Measurements from ENCODE around the gene NRN1L. TPM values are rescaled to one million over a fixed set of nuclear protein-coding genes. Genes with fewer than 3 reads are reported as not detected.
A peak's percentile ranks its signal among the peaks of the same experiment; 100 is the strongest.

Gene NRN1L
- total RNA-seq, 3 donors from 2014 or later (not counting 1 experiment from before 2014, with no cell fraction given) = 0.70 to 1.3 TPM; not detected in 1

GRCh38 chr16:67888331-67888730 lies 3.6 kb downstream of the NRN1L start:
- no peaks in the 10 kb centered on the region for H3K27me3 Mint-ChIP-seq (ENCODE audit: low read depth in 2 of 2)
- H3K4me3 Mint-ChIP-seq = no peak overlapping the region
- H3K36me3 ChIP-seq (ENCODE audit: control insufficient read depth, insufficient read depth, low read length) = peaks cover 18% of the 10 kb centered on the region
- no peak overlapping the region for H3K27ac ChIP-seq (ENCODE audit: low read length)
- H3K9me3 Mint-ChIP-seq = no peaks in the 10 kb centered on the region
- H3K4me1 ChIP-seq (ENCODE audit: control insufficient read depth, insufficient read depth, low read length) = no peaks in the 10 kb centered on the region
- no peak for TF ChIP-seq CTCF (IDR thresholded peaks at IDR 0.05)
- no peak overlapping the region for H3K27ac Mint-ChIP-seq
- no peaks in the 10 kb centered on the region for H3K36me3 Mint-ChIP-seq
- H3K27me3 ChIP-seq (ENCODE audit: control insufficient read depth, insufficient read depth, low read length) = no peaks in the 10 kb centered on the region
- no peaks in the 10 kb centered on the region for H3K9me3 ChIP-seq (ENCODE audit: control insufficient read depth, insufficient read depth, low read length)
- intact Hi-C loops (cut with micrococcal nuclease) = loop anchor here (5.0 kb wide), 1 partner anchor 39 kb away; no protein-coding TSS in a partner anchor
- WGBS (ENCODE audit: insufficient coverage) = 90% methylated on average over 3 of the region's 3 CpGs
- peaks cover 9 to 11% of the 10 kb centered on the region in 2 donors for H3K4me1 Mint-ChIP-seq
- no peak for ATAC-seq
- H3K4me3 ChIP-seq (ENCODE audit: low read length) = no peak overlapping the region
- no peak for DNase-seq

- H3K36me3 ChIP-seq (ENCODE audit: control insufficient read depth, insufficient read depth, low read length) = no peaks in the 10 kb centered on the region
- no peaks in the 10 kb centered on the region for H3K9me3 Mint-ChIP-seq
- no CpG with 5 or more reads among the region's 5 CpGs for WGBS (ENCODE audit: insufficient coverage)
- H3K4me3 ChIP-seq (ENCODE audit: low read length) = peak overlapping the region; percentile 45
- no peaks in the 10 kb centered on the region for H3K27me3 ChIP-seq (ENCODE audit: control insufficient read depth, insufficient read depth, low read length)
- H3K4me1 Mint-ChIP-seq = peaks cover 26 to 28% of the 10 kb centered on the region in 2 donors
- H3K9me3 ChIP-seq (ENCODE audit: control insufficient read depth, insufficient read depth, low read length) = no peaks in the 10 kb centered on the region
- H3K4me3 Mint-ChIP-seq = peak overlapping the region; percentile 96
- no peak for TF ChIP-seq CTCF (IDR thresholded peaks at IDR 0.05)
- H3K36me3 Mint-ChIP-seq = no peaks in the 10 kb centered on the region
- intact Hi-C loops (cut with micrococcal nuclease) = loop anchor here (2.0 kb wide), 2 partner anchors 20 to 44 kb away; partner anchors contain the start of genes EDC4 and PSMB10
- no peaks in the 10 kb centered on the region for H3K27me3 Mint-ChIP-seq (ENCODE audit: low read depth in 2 of 2)
- H3K4me1 ChIP-seq (ENCODE audit: control insufficient read depth, insufficient read depth, low read length) = peaks cover 17% of the 10 kb centered on the region
- peak overlapping the region; percentile 91 to 95 for H3K27ac Mint-ChIP-seq
- DNase-seq (no peak), ATAC-seq (no peak)
- peak overlapping the region; percentile 68 for H3K27ac ChIP-seq (ENCODE audit: low read length)
Measured at GRCh38 chr16:67892375-67892774, 7.7 kb downstream of the NRN1L start.

- DNase-seq = peak; percentile 86 to 96
- no peak for TF ChIP-seq CTCF (IDR thresholded peaks at IDR 0.05)
- H3K9me3 Mint-ChIP-seq = no peaks in the 10 kb centered on the region
- H3K27ac Mint-ChIP-seq = peak within 1 kb of the TSS; percentile 91 to 95
- intact Hi-C loops (cut with micrococcal nuclease) = loop anchor here (1.0 to 2.0 kb wide), 3 partner anchors 20 to 47 kb away; partner anchors contain the start of genes EDC4, NUTF2 and PSMB10
- no peaks in the 10 kb centered on the region for H3K27me3 Mint-ChIP-seq (ENCODE audit: low read depth in 2 of 2)
- WGBS (ENCODE audit: insufficient coverage) = under 1% methylated on average over 90 of the region's 90 CpGs
- peak within 1 kb of the TSS; percentile 83 for H3K27ac ChIP-seq (ENCODE audit: low read length)
- H3K4me3 ChIP-seq (ENCODE audit: low read length) = peak within 1 kb of the TSS; percentile 65
- peaks cover 17% of the 10 kb centered on the region for H3K4me1 ChIP-seq (ENCODE audit: control insufficient read depth, insufficient read depth, low read length)
- H3K36me3 ChIP-seq (ENCODE audit: control insufficient read depth, insufficient read depth, low read length) = no peaks in the 10 kb centered on the region
- peaks cover 28 to 31% of the 10 kb centered on the region in 2 donors for H3K4me1 Mint-ChIP-seq
- peak; percentile 98 to 99 (median 98) for ATAC-seq
- no peaks in the 10 kb centered on the region for H3K9me3 ChIP-seq (ENCODE audit: control insufficient read depth, insufficient read depth, low read length)
- no peaks in the 10 kb centered on the region for H3K27me3 ChIP-seq (ENCODE audit: control insufficient read depth, insufficient read depth, low read length)
- no peaks in the 10 kb centered on the region for H3K36me3 Mint-ChIP-seq
- H3K4me3 Mint-ChIP-seq = peak within 1 kb of the TSS; percentile 96
Measured at GRCh38 chr16:67892899-67893742, 8.4 kb downstream of the NRN1L start, which contains the start of gene PSKH1. PSKH1 (plus strand) TSS chr16:67893254; CDS start chr16:67908750, 15,496 bp downstream.
